Sciatic nerve (tissue), 2 donors: ENCODE results near the gene REC114. TPM values are rescaled to one million over a fixed set of nuclear protein-coding genes. Genes with fewer than 3 reads are reported as not detected.

ENCODE experiments used
- ATAC-seq: fragments of 200-7000 bp; cut with Tn5 transposase; one replicate; pipeline ENCODE4 v1.9.1; 2020; ENCODE audit warnings: mild to moderate bottlenecking, moderate library complexity
- DNase-seq: peaks from one replicate; pipeline ENCODE4 v3.0.0-alpha.2; 2020; ENCODE audit warnings: low spot score
- intact Hi-C: fragments of 100-400 bp; cut with DNase I; formaldehyde crosslinking; loops from one replicate; pipeline ENCODE4 v1.14.2; 2022
- total RNA-seq: library from RNA; stranded (reverse); fragmentation: NEBNext Ultra II Directional; extraction: Animal tissue kit (Norgen Biotek cat#: 25700); gene quantifications from one replicate; pipeline ENCODE4 v1.2.1, GENCODE V29; 2021
- donor health status: DM: no; HTN: no; CAD: no.
- donor health status: DM: no; HTN: no; CAD: no.

REC114 gene
- total RNA-seq, 1 donor from 2014 or later, result not detected

- intact Hi-C loops, result no loop called here
- ATAC-seq, result no peak
Measured at GRCh38 chr15:73596174-73596573, 153.2 kb downstream of the REC114 start.

GRCh38 chr15:73597036-73597638 lies 154.2 kb downstream of the REC114 start:
- DNase-seq, result no peak
- no peak for ATAC-seq
- intact Hi-C loops, result no loop called here

More at GRCh38 chr15:73596174-73596573, 153.2 kb downstream of the REC114 start:
- DNase-seq, result no peak

GRCh38 chr15:73598530-73599160 lies 155.7 kb downstream of the REC114 start:
- peak; percentile 27 for ATAC-seq
- intact Hi-C loops, result no loop called here

GRCh38 chr15:73599934-73600333 lies 157.0 kb downstream of the REC114 start:
- intact Hi-C loops, result no loop called here
- DNase-seq (no peak), ATAC-seq (no peak)

More at GRCh38 chr15:73598530-73599160, 155.7 kb downstream of the REC114 start:
- DNase-seq, result no peak

- intact Hi-C loops, result no loop called here
- DNase-seq, result no peak
- ATAC-seq, result no peak
Measured at GRCh38 chr15:73600413-73601335, 157.7 kb downstream of the REC114 start.

- ATAC-seq (peak; percentile 91), DNase-seq (no peak)
- intact Hi-C loops, result no loop called here
Measured at GRCh38 chr15:73601451-73602445, 158.8 kb downstream of the REC114 start.

GRCh38 chr15:73602446-73602843 lies 159.5 kb downstream of the REC114 start:
- no peak for ATAC-seq
- intact Hi-C loops, result no loop called here
- DNase-seq, result no peak

- DNase-seq (no peak), ATAC-seq (no peak)
- intact Hi-C loops, result no loop called here
Measured at GRCh38 chr15:73602992-73603391, 160.0 kb downstream of the REC114 start.

GRCh38 chr15:73604477-73604876 lies 161.5 kb downstream of the REC114 start:
- intact Hi-C loops, result no loop called here
- no peak for ATAC-seq
- no peak for DNase-seq

- ATAC-seq (no peak), DNase-seq (no peak)
- intact Hi-C loops, result no loop called here
Measured at GRCh38 chr15:73605759-73606436, 162.9 kb downstream of the REC114 start.

- ATAC-seq (no peak), DNase-seq (no peak)
- intact Hi-C loops, result no loop called here
Measured at GRCh38 chr15:73607405-73607804, 164.4 kb downstream of the REC114 start.

GRCh38 chr15:73607843-73608242 lies 164.9 kb downstream of the REC114 start:
- DNase-seq (no peak), ATAC-seq (no peak)
- intact Hi-C loops, result no loop called here

- ATAC-seq, result no peak
- DNase-seq, result no peak
- intact Hi-C loops, result no loop called here
Measured at GRCh38 chr15:73608475-73608874, 165.5 kb downstream of the REC114 start.

- intact Hi-C loops, result no loop called here
- no peak for DNase-seq
- no peak for ATAC-seq
Measured at GRCh38 chr15:73608941-73609340, 166.0 kb downstream of the REC114 start.
